Measurements from ENCODE around the gene ASAP2. TPM values are rescaled to one million over a fixed set of nuclear protein-coding genes. Genes with fewer than 3 reads are reported as not detected.

Gene ASAP2
- total RNA-seq, 2 donors from 2014 or later: 58.1 to 61.7 TPM

- H3K27ac ChIP-seq: no peak overlapping the region
- H3K4me1 ChIP-seq: peaks cover 6% of the 10 kb centered on the region
- H3K27me3 ChIP-seq: no peaks in the 10 kb centered on the region
- intact Hi-C loops (cut with DNase I): loop anchor here (10.0 kb wide), 1 partner anchor 126 kb away; the partner anchor contains the start of gene ASAP2
- no peaks in the 10 kb centered on the region for H3K9me3 ChIP-seq
- no peak overlapping the region for H3K4me3 ChIP-seq
- H3K36me3 ChIP-seq: no peaks in the 10 kb centered on the region
- H3K9ac ChIP-seq (ENCODE audit: low read depth in 2 of 2, low read length in 2 of 2): no peak overlapping the region
- DNase-seq: no peak
- no peak for TF ChIP-seq CTCF (IDR thresholded peaks at IDR 0.05)
These were observed 124.1 kb downstream of the ASAP2 start for GRCh38 chr2:9330612-9331270.

- H3K9ac ChIP-seq (ENCODE audit: low read depth in 2 of 2, low read length in 2 of 2): no peak overlapping the region
- H3K27me3 ChIP-seq: no peaks in the 10 kb centered on the region
- peaks cover 7% of the 10 kb centered on the region for H3K4me1 ChIP-seq
- intact Hi-C loops (cut with DNase I): loop anchor here (2.0 to 10.0 kb wide), 2 partner anchors 127 to 187 kb away; partner anchors contain the start of gene ASAP2
- no peak overlapping the region for H3K27ac ChIP-seq
- no peak for DNase-seq
- no peaks in the 10 kb centered on the region for H3K9me3 ChIP-seq
- H3K36me3 ChIP-seq: no peaks in the 10 kb centered on the region
- TF ChIP-seq CTCF (IDR thresholded peaks at IDR 0.05): no peak
- H3K4me3 ChIP-seq: no peak overlapping the region
These were observed 125.1 kb downstream of the ASAP2 start for GRCh38 chr2:9331704-9332103.

- intact Hi-C loops (cut with DNase I): loop anchor here (2.0 to 10.0 kb wide), 2 partner anchors 127 to 187 kb away; partner anchors contain the start of gene ASAP2
- H3K4me1 ChIP-seq: peaks cover 13% of the 10 kb centered on the region
These were observed 125.7 kb downstream of the ASAP2 start for GRCh38 chr2:9332136-9332852.

GRCh38 chr2:9332853-9333245 is 126.2 kb downstream of the ASAP2 start:
- no peaks in the 10 kb centered on the region for H3K9me3 ChIP-seq
- no peak overlapping the region for H3K27ac ChIP-seq
- no peak for TF ChIP-seq CTCF (IDR thresholded peaks at IDR 0.05)
- intact Hi-C loops (cut with DNase I): loop anchor here (2.0 to 10.0 kb wide), 2 partner anchors 128 to 188 kb away; partner anchors contain the start of gene ASAP2
- peaks cover 13% of the 10 kb centered on the region for H3K4me1 ChIP-seq
- no peak overlapping the region for H3K4me3 ChIP-seq
- no peak overlapping the region for H3K9ac ChIP-seq (ENCODE audit: low read depth in 2 of 2, low read length in 2 of 2)
- DNase-seq: no peak
- no peaks in the 10 kb centered on the region for H3K27me3 ChIP-seq
- H3K36me3 ChIP-seq: no peaks in the 10 kb centered on the region

More at GRCh38 chr2:9332136-9332852, 125.7 kb downstream of the ASAP2 start:
- no peak overlapping the region for H3K4me3 ChIP-seq
- H3K36me3 ChIP-seq: no peaks in the 10 kb centered on the region
- no peaks in the 10 kb centered on the region for H3K27me3 ChIP-seq
- H3K9ac ChIP-seq (ENCODE audit: low read depth in 2 of 2, low read length in 2 of 2): no peak overlapping the region
- TF ChIP-seq CTCF (IDR thresholded peaks at IDR 0.05): no peak
- no peaks in the 10 kb centered on the region for H3K9me3 ChIP-seq
- no peak overlapping the region for H3K27ac ChIP-seq
- DNase-seq: no peak

GRCh38 chr2:9333591-9334171 is 127.1 kb downstream of the ASAP2 start:
- H3K9ac ChIP-seq (ENCODE audit: low read depth in 2 of 2, low read length in 2 of 2): peak overlapping the region; percentile 28 to 54
- H3K36me3 ChIP-seq: no peaks in the 10 kb centered on the region
- H3K27ac ChIP-seq: peak overlapping the region; percentile 81
- H3K27me3 ChIP-seq: no peaks in the 10 kb centered on the region
- peaks cover 13% of the 10 kb centered on the region for H3K4me1 ChIP-seq
- no peaks in the 10 kb centered on the region for H3K9me3 ChIP-seq
- H3K4me3 ChIP-seq: no peak overlapping the region
- peak; percentile 44 for TF ChIP-seq CTCF (IDR thresholded peaks at IDR 0.05)
- peak; percentile 75 for DNase-seq
- intact Hi-C loops (cut with DNase I): loop anchor here (2.0 to 10.0 kb wide), 2 partner anchors 129 to 189 kb away; partner anchors contain the start of gene ASAP2

Measured in colonic mucosa (tissue), 4 donors.